ENCODE data around the gene ARL8A. TPM values are rescaled to one million over a fixed set of nuclear protein-coding genes. Genes with fewer than 3 reads are reported as not detected.

Gene ARL8A
- polyA plus RNA-seq, 1 donor (not counting 4 experiments of a cell fraction or from before 2014, with no cell fraction given), result 58.6 TPM

DNA sequence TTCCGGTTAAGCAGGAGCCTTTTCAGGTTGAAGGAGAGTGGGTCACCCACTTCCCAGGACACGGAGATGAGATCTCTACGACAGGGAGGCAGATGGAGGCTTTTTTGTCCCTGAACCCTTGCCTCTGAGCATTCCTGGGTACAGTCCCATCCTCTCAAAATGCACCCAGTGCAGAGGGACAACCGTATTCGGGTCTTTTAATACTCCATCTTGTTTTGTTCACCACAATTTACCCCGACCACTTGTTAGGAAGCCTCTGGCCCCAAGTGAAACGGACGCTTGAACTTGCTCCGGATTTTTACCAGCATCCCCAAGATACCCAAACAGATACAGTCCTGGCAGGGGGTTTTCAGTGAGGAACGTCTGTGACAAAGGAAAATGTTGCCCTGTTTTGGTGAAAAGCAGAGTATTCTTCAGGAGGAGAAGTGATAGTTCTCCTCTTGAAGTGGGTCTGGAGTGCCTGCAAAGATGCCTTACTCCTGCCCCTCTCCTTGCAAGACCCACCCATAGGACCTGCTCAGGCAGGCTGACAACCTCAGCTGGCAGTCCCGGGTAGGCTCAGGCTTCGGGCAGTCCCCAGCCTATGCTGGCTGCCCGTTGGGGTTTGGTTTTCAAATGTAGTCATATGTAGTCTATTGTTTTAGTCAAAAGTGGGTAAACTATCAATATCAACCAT lies 669 bp upstream of the ARL8A start:
- Histone ChIP-seq H3K27me3 (ENCODE audit: control insufficient read depth, extremely low read depth, insufficient read depth, low read length) (no peaks in the 10 kb centered on the region), H4K20me1 (ENCODE audit: control insufficient read depth, extremely low read depth, insufficient read depth, low read length) (peaks cover 6% of the 10 kb centered on the region), H3K9me3 (ENCODE audit: control insufficient read depth, low read depth, low read length) (no peaks in the 10 kb centered on the region), H3K79me2 (ENCODE audit: control insufficient read depth, insufficient read depth, low read length) (peaks cover 41% of the 10 kb centered on the region), H3K9ac (ENCODE audit: control insufficient read depth, extremely low read depth, insufficient read depth, low read length) (peak overlapping the region; percentile 78), H3K27ac (ENCODE audit: control insufficient read depth, insufficient read depth, low read length) (no peak overlapping the region), H2AFZ (ENCODE audit: control insufficient read depth, low read length) (peak overlapping the region; percentile 68), H3K4me3 (ENCODE audit: control insufficient read depth in 2 of 3, extremely low read depth in 1 of 3, insufficient read depth in 2 of 3, low read depth in 1 of 3, low read length in 3 of 3) (peak overlapping the region; percentile 52 to 98 (median 53)), H3K4me2 (ENCODE audit: control insufficient read depth, extremely low read depth, insufficient read depth, low read depth, low read length) (peak overlapping the region; percentile 72), H3K9me1 (ENCODE audit: control insufficient read depth, extremely low read depth, insufficient read depth, low read length) (no peaks in the 10 kb centered on the region), H3K4me1 (ENCODE audit: control insufficient read depth, extremely low read depth, insufficient read depth, low read length) (peaks cover 14% of the 10 kb centered on the region), H3K36me3 (ENCODE audit: control insufficient read depth in 2 of 2, extremely low read depth in 1 of 2, insufficient read depth in 2 of 2, low read length in 2 of 2) (peaks cover 0 to 3% of the 10 kb centered on the region in 2 experiments)
- DNase-seq (ENCODE audit: low read depth, low spot score), result no peak
- no peak for TF ChIP-seq EZH2 (IDR thresholded peaks at IDR 0.05; ENCODE audit: low read length)
- TF ChIP-seq, protein P1, sequence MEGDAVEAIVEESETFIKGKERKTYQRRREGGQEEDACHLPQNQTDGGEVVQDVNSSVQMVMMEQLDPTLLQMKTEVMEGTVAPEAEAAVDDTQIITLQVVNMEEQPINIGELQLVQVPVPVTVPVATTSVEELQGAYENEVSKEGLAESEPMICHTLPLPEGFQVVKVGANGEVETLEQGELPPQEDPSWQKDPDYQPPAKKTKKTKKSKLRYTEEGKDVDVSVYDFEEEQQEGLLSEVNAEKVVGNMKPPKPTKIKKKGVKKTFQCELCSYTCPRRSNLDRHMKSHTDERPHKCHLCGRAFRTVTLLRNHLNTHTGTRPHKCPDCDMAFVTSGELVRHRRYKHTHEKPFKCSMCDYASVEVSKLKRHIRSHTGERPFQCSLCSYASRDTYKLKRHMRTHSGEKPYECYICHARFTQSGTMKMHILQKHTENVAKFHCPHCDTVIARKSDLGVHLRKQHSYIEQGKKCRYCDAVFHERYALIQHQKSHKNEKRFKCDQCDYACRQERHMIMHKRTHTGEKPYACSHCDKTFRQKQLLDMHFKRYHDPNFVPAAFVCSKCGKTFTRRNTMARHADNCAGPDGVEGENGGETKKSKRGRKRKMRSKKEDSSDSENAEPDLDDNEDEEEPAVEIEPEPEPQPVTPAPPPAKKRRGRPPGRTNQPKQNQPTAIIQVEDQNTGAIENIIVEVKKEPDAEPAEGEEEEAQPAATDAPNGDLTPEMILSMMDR (optimal IDR thresholded peaks at IDR 0.05 in 1 of 3, IDR thresholded peaks at IDR 0.05 in 1 of 3, conservative IDR thresholded peaks at IDR 0.05 in 1 of 3; ENCODE audit: extremely low read depth in 1 of 3, insufficient read depth in 2 of 3, low read length in 3 of 3), result no peak
- dilution Hi-C loops (cut with MboI; ENCODE audit: extremely low pct_ligation_motif_present, low sequenced_read_pairs), result no loop called here
- FAIRE-seq, result no peak

DNA sequence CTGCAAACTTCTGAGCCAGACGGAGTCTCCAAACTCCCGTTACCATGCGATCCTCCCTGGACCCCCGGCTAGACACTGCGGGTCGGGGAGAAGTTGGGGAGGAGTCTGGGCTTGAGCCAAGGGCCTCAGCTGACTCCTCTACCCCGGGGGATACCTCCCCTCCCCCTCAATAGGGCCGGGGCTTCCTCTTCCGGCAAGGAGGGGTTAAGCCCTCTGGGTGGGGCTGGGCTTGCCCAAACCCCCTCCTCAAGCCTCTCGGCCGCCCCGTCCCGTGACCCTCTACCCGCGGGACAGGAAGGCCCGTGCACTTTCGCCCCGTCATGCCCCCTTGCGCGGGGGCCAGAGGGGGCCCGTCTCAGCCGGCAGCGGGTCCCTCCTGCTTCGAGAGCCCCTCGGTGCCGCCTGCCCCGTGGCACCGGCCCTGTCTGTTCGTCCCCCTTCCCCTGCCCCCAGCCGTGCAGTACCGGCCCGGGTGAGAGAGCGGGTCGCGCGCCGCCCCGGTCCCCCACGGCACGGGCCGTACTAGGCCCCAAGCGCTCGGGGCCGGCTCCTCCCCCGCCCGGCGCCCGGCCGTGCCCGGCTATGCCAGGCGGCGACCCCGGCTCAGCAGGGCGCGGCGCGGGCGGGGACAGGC lies 652 bp downstream of the ARL8A start:
- no peak for FAIRE-seq
- Histone ChIP-seq H3K9me3 (ENCODE audit: control insufficient read depth, low read depth, low read length) (no peaks in the 10 kb centered on the region), H2AFZ (ENCODE audit: control insufficient read depth, low read length) (no peak overlapping the region), H3K9me1 (ENCODE audit: control insufficient read depth, extremely low read depth, insufficient read depth, low read length) (no peaks in the 10 kb centered on the region), H3K27ac (ENCODE audit: control insufficient read depth, insufficient read depth, low read length) (peak overlapping the region; percentile 58), H3K4me3 (ENCODE audit: control insufficient read depth in 2 of 3, extremely low read depth in 1 of 3, insufficient read depth in 2 of 3, low read depth in 1 of 3, low read length in 3 of 3) (peak overlapping the region; percentile 53 to 98 (median 66)), H3K36me3 (ENCODE audit: control insufficient read depth in 2 of 2, extremely low read depth in 1 of 2, insufficient read depth in 2 of 2, low read length in 2 of 2) (peaks cover 0 to 3% of the 10 kb centered on the region in 2 experiments), H3K4me2 (ENCODE audit: control insufficient read depth, extremely low read depth, insufficient read depth, low read depth, low read length) (peak overlapping the region; percentile 83), H4K20me1 (ENCODE audit: control insufficient read depth, extremely low read depth, insufficient read depth, low read length) (peaks cover 6% of the 10 kb centered on the region), H3K27me3 (ENCODE audit: control insufficient read depth, extremely low read depth, insufficient read depth, low read length) (no peaks in the 10 kb centered on the region), H3K4me1 (ENCODE audit: control insufficient read depth, extremely low read depth, insufficient read depth, low read length) (peaks cover 14% of the 10 kb centered on the region), H3K9ac (ENCODE audit: control insufficient read depth, extremely low read depth, insufficient read depth, low read length) (peak overlapping the region; percentile 78), H3K79me2 (ENCODE audit: control insufficient read depth, insufficient read depth, low read length) (peaks cover 52% of the 10 kb centered on the region)
- dilution Hi-C loops (cut with MboI; ENCODE audit: extremely low pct_ligation_motif_present, low sequenced_read_pairs), result no loop called here
- DNase-seq (ENCODE audit: low read depth, low spot score), result no peak
- TF ChIP-seq, protein P1 (optimal IDR thresholded peaks at IDR 0.05 in 1 of 3, IDR thresholded peaks at IDR 0.05 in 1 of 3, conservative IDR thresholded peaks at IDR 0.05 in 1 of 3; ENCODE audit: extremely low read depth in 1 of 3, insufficient read depth in 2 of 3, low read length in 3 of 3), result no peak
- TF ChIP-seq EZH2 (IDR thresholded peaks at IDR 0.05; ENCODE audit: low read length), result no peak
